Measurements from ENCODE around the gene CKLF.
"Not testable (repeated sequence)": the region's sequence is repeated elsewhere in the genome, so short reads cannot be mapped to it uniquely, and the experiment has no call there.

CKLF gene

GRCh38 chr16:66569827-66570405, 17.5 kb downstream of the CKLF start:
- peak; percentile 59 for DNase-seq

DNA sequence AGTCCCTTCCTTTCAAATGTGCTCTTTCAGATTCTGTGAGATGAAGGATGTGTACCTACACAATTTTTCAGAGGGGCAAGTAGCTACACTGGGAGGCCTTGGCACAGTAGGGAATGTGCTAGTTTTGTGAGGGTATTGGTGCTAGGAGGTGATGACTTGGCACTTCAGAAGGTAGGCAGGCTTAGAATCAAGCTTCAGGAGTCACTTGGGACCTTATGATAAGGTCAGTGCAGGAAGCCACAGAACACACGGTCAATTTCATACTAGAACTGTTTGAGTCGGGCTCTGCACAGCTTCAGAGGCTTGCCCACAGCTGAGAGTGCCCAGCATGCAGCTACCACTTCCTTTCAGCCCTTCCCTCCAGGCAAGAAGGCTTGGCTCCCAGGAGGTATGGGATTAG, 20.0 kb downstream of the CKLF start:
- peak; percentile 83 for DNase-seq

DNA sequence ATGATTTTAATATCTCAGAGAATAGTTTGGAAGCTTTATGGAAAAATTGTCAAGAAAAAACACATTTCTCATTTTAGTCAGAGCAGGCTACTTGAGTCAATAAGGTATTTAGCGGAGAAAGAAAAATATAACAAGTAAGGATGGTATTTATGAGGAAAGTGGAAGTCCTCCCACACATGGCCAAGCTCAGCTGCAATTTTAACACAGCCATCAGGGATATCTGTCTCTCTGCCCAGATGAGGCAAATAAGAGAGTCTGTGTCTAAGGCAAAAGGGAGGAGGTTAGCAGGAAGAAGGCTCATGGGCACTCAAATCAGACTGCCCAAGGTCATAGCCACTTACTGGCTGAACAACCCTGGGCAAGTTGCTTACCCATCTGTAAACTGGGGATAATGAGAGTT, 21.7 kb downstream of the CKLF start:
- no peak for DNase-seq

GRCh38 chr16:66574531-66574930, 22.2 kb downstream of the CKLF start:
- DNase-seq: peak; percentile 82

DNA sequence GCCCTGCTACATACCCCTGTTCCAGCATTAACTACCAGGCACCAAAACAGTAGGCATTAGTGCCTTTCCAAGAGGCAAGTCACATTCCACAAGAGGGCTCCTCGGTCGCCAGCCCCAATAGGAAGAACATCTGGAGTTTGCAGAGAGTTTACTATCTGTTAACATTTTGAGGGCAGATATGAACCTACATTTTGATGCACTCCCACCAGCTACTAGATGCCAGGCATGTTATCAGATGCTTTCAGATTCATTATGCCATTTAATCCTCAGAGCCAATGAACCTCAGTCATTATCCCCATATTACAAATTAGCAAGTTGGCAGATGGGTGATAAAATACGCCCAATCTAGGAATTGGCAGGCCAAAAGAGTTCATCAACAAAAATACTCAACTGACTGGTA, 22.7 kb downstream of the CKLF start:
- DNase-seq: peak; percentile 80

- no peak for DNase-seq
Measured at GRCh38 chr16:66576296-66576695, 23.9 kb downstream of the CKLF start.

GRCh38 chr16:66578651-66579531, 26.5 kb downstream of the CKLF start, which contains the start of gene CMTM2:
Gene CMTM2, plus strand, starts transcription at chr16:66579463. Its CDS starts 145 bp downstream, at chr16:66579608.
- peak; percentile 51 for DNase-seq

DNA sequence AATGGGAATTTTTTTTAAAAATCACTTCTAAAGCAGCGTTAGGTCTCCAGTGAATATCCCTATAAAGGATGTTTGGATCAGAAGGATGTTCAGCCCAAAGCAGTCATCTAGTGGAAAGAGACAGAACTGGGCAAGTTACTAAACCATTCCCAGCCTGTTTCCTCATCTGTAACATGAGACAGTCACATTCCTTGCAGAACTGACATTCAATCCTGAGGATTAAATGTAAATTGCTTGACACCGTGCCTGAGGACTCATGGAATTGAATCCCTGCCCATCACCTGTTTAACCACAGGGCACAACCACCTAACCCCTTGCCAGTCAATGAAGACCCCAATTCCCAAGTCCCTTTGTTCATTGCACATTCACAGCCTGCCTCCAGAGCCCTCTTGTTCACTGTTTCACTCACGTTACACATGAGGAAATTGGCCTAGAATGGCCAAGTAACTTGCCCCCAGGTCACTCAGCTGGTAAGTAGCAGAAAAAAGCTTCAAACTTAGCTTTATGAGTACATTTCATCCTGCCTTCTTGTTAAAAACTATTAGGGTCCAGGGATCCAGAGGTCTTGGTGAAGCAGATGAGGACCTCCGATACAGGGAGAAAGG, 28.3 kb downstream of the CKLF start:
- DNase-seq: no peak

- no peak for DNase-seq
Measured at GRCh38 chr16:66581246-66581952, 29.0 kb downstream of the CKLF start.

GRCh38 chr16:66585481-66586239, 33.3 kb downstream of the CKLF start:
- no peak for DNase-seq

DNA sequence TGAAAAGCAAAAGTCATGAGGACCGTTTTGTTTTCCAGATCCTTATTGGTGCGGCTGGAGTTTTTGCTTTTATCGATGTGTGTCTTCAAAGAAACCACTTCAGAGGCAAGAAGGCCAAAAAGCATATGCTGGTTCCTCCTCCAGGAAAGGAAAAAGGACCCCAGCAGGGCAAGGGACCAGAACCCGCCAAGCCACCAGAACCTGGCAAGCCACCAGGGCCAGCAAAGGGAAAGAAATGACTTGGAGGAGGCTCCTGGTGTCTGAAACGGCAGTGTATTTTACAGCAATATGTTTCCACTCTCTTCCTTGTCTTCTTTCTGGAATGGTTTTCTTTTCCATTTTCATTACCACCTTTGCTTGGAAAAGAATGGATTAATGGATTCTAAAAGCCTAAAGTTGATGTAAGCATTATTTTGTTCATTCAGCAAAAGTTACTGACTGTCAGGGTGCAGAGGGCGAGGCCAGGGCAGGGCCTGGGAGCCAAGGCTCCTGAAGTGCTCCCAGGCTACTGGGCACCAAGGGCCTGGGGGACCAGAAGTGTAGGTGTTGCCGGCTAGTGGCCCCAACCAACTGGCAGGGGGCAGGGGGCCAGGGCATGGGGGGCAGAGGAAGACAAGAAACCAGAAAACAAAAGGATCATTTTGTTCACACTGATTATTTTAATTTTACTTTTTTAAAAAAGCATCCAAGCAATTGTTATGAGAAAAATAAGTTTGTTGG, 35.7 kb downstream of the CKLF start:
- no peak for DNase-seq

- peak; percentile 92 for DNase-seq
Measured at GRCh38 chr16:66588981-66589713, 36.8 kb downstream of the CKLF start.

GRCh38 chr16:66590322-66590721, 37.9 kb downstream of the CKLF start:
- DNase-seq: no peak

GRCh38 chr16:66591018-66591417, 38.6 kb downstream of the CKLF start:
- no peak for DNase-seq

- DNase-seq: no peak
Measured at GRCh38 chr16:66592241-66592640, 39.9 kb downstream of the CKLF start.

DNA sequence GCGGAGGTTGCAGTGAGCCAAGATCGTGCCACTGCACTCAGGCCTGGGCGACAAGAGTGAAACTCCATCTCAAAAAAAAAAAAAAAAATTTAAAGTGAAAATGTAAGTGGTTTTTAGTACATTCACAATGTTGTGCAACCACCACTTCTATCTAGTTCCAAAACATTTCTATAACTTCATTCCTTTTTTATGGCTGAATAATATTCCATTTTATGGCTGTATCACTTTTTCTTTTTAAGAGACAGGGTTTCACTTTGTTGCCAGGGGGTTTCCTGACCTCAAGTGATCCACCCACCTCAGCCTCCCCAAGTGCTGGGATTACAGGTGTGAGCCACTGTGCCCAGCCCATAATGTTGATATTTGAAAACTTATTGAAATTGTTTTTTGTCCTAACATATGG, 40.4 kb downstream of the CKLF start:
- DNase-seq: no peak

DNA sequence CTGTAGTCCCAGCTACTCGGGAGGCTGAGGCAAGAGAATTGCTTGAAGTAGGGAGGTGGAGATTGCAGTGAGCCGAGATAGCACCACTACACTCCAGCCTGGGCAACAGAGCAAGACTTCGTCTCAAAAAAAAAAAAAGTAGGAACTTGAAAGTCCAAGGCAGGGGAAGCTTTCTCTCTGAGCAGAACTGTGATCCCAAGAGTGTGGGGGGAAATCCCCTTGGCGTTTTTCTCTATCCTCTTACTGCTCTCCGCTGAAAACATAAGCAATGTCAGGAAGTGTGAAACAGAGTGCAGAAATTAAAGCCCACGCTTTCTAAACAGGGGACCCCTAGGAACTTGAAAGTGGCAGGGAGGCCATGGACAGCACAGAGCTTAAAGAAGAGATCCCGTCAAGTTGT, 42.4 kb downstream of the CKLF start:
- no peak for DNase-seq

GRCh38 chr16:66596559-66596958, 44.2 kb downstream of the CKLF start:
- DNase-seq: not testable (repeated sequence)

GRCh38 chr16:66596986-66597848, 44.8 kb downstream of the CKLF start:
- no peak for DNase-seq

DNA sequence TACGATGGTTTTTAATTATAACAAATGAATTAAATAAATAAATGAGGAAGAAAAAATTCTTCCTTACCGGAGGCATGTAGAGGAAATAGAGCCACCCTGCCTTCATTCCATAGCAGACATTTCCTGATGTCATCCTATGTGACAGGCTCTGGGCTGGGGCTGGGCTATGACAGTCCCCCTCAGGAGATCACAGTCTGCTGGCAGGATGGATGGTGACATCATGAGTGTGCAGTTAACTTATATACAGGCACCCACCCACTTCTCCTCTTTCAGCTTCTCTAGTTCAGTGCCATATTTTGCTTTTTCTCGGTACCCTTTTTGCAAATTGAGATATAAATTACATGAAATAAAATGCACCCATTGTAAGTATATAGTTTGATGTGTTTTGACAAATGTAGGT, 45.7 kb downstream of the CKLF start:
- no peak for DNase-seq
